Measurements from ENCODE around the gene TENM4.

GRCh38 chr11:79119491-79120284 is 321.1 kb downstream of the TENM4 start:
- TF ChIP-seq ZNF253 (CRISPR knock-in tag; IDR thresholded peaks at IDR 0.05; ENCODE audit: borderline replicate concordance), result no peak
- TF ChIP-seq POLR2A (IDR thresholded peaks at IDR 0.05; ENCODE audit: insufficient read depth in 1 of 2, low read depth in 2 of 2, low read length in 2 of 2), result no peak
- no peak for TF ChIP-seq ZBTB2 (CRISPR knock-in tag; IDR thresholded peaks at IDR 0.05; ENCODE audit: low read depth)
- TF ChIP-seq SP2 (CRISPR knock-in tag; IDR thresholded peaks at IDR 0.05), result no peak
- TF ChIP-seq CTCF (CRISPR knock-in tag; IDR thresholded peaks at IDR 0.05), result no peak
- no peak for TF ChIP-seq CREB1 (IDR thresholded peaks at IDR 0.05)
- TF ChIP-seq CREB1 (CRISPR knock-in tag; IDR thresholded peaks at IDR 0.05), result no peak
- TF ChIP-seq SOX6 (IDR thresholded peaks at IDR 0.05), result no peak
- no peak for TF ChIP-seq SOX6 (CRISPR knock-in tag; IDR thresholded peaks at IDR 0.05)
- TF ChIP-seq REL (CRISPR knock-in tag; conservative IDR thresholded peaks at IDR 0.05), result no peak

Measured in HepG2 (cell line).